Activated CD8-positive, alpha-beta memory T cell treated with anti-CD3 and anti-CD28 coated beads for 36 hours (primary cell): ENCODE measurements around the gene EGFL8. TPM values are rescaled to one million over a fixed set of nuclear protein-coding genes. Genes with fewer than 3 reads are reported as not detected.

Experiments
- CTCF ChIA-PET: fragments of 350-600 bp; sonication (Branson Sonifier 250); formaldehyde crosslinking; loops from one replicate; lab custom pipeline; 2021; ENCODE audit warnings: antibody characterized with exemption; lab: Charles Lee
- POLR2A ChIA-PET: fragments of 350-600 bp; sonication (Branson Sonifier 250); formaldehyde crosslinking; loops from one replicate; lab custom pipeline; 2021; ENCODE audit warnings: antibody characterized with exemption; lab: Charles Lee
- total RNA-seq, 2 experiments: library from RNA; stranded (reverse); gene quantifications; one replicate each; pipeline ENCODE4 v1.2.3, GENCODE V29; 2021

Gene EGFL8
- total RNA-seq: 10 to 100 TPM; 11.9 to 12.3 TPM

- ChIA-PET POLR2A (interaction anchor here (0.6 kb wide), 1 partner anchor 502 kb away, joined by 6 read pairs; no protein-coding TSS in a partner anchor), CTCF (interaction anchor here (1.6 kb wide), 1 partner anchor 10 kb away, joined by 4 read pairs; no protein-coding TSS in a partner anchor)
Measured at GRCh38 chr6:32164295-32164694, at the start of gene EGFL8. Gene EGFL8, plus strand, starts transcription at chr6:32164595. Its CDS starts 1,571 bp downstream, at chr6:32166166.

- POLR2A ChIA-PET: no interaction called here
- CTCF ChIA-PET: interaction anchor here (0.5 kb wide), 1 partner anchor 82 kb away, joined by 3 read pairs; no protein-coding TSS in a partner anchor
Measured at GRCh38 chr6:32114796-32115195, 49.6 kb upstream of the EGFL8 start.

GRCh38 chr6:32115623-32116022 is 48.8 kb upstream of the EGFL8 start:
- CTCF ChIA-PET: interaction anchor here (4.8 kb wide), 1 partner anchor 14 kb away, joined by 31 read pairs; the partner anchor contains the start of genes ATF6B and FKBPL
- POLR2A ChIA-PET: no interaction called here

GRCh38 chr6:32116674-32117073 is 47.7 kb upstream of the EGFL8 start:
- ChIA-PET CTCF (interaction anchor here (4.8 kb wide), 1 partner anchor 13 kb away, joined by 31 read pairs; the partner anchor contains the start of genes ATF6B and FKBPL), POLR2A (no interaction called here)

- CTCF ChIA-PET: interaction anchor here (0.8 to 4.8 kb wide), 2 partner anchors 12 to 70 kb away, joined by 3 to 31 read pairs; partner anchors contain the start of genes ATF6B and FKBPL
- POLR2A ChIA-PET: no interaction called here
Measured at GRCh38 chr6:32117461-32117860, 46.9 kb upstream of the EGFL8 start.

GRCh38 chr6:32118782-32119628 is 45.4 kb upstream of the EGFL8 start:
- POLR2A ChIA-PET: interaction anchor here (0.6 to 0.8 kb wide), 2 partner anchors 34 to 35 kb away, joined by 3 read pairs; no protein-coding TSS in a partner anchor
- CTCF ChIA-PET: interaction anchor here (0.6 to 4.8 kb wide), 8 partner anchors 11 to 270 kb away, joined by 3 to 31 read pairs (median 4); partner anchors contain the start of genes ATF6B, FKBPL, PBX2 and PRRT1

- POLR2A ChIA-PET: no interaction called here
- CTCF ChIA-PET: interaction anchor here (0.7 to 4.8 kb wide), 5 partner anchors 9 to 128 kb away, joined by 3 to 31 read pairs (median 3); partner anchors contain the start of genes ATF6B, FKBPL and GPSM3
Measured at GRCh38 chr6:32120573-32121059, 43.8 kb upstream of the EGFL8 start.

- CTCF ChIA-PET: no interaction called here
- POLR2A ChIA-PET: no interaction called here
Measured at GRCh38 chr6:32123681-32124080, 40.7 kb upstream of the EGFL8 start.

GRCh38 chr6:32126880-32127279 is 37.5 kb upstream of the EGFL8 start:
- POLR2A ChIA-PET: no interaction called here
- CTCF ChIA-PET: interaction anchor here (2.0 to 5.4 kb wide), 2 partner anchors 9 to 69 kb away, joined by 4 to 31 read pairs; no protein-coding TSS in a partner anchor

- ChIA-PET CTCF (interaction anchor here (2.0 to 5.4 kb wide), 2 partner anchors 9 to 68 kb away, joined by 4 to 31 read pairs; no protein-coding TSS in a partner anchor), POLR2A (interaction anchor here (0.6 to 1.0 kb wide), 2 partner anchors 845 to 852 kb away, joined by 3 to 4 read pairs; no protein-coding TSS in a partner anchor)
Measured at GRCh38 chr6:32127409-32127716, 37.0 kb upstream of the EGFL8 start.

GRCh38 chr6:32127717-32128592 is 36.4 kb upstream of the EGFL8 start, which contains the start of gene ATF6B:
Gene ATF6B, minus strand, starts transcription at chr6:32128246. Its CDS starts 39 bp downstream, at chr6:32128207.
- ChIA-PET CTCF (interaction anchor here (2.0 to 5.4 kb wide), 2 partner anchors 10 to 68 kb away, joined by 4 to 31 read pairs; no protein-coding TSS in a partner anchor), POLR2A (interaction anchor here (0.6 to 1.9 kb wide), 5 partner anchors 62 to 853 kb away, joined by 3 to 6 read pairs (median 4); partner anchors contain the start of genes DXO and PBX2)

- ChIA-PET CTCF (interaction anchor here (0.6 to 5.4 kb wide), 4 partner anchors 11 to 936 kb away, joined by 3 to 31 read pairs (median 4); no protein-coding TSS in a partner anchor), POLR2A (interaction anchor here (0.8 to 1.9 kb wide), 5 partner anchors 51 to 227 kb away, joined by 3 to 6 read pairs (median 4); partner anchors contain the start of genes DXO, PBX2 and ZBTB12)
Measured at GRCh38 chr6:32128751-32129296, 35.6 kb upstream of the EGFL8 start.

GRCh38 chr6:32129297-32130088 is 34.9 kb upstream of the EGFL8 start:
- POLR2A ChIA-PET: interaction anchor here (0.8 to 1.9 kb wide), 4 partner anchors 50 to 228 kb away, joined by 3 to 6 read pairs (median 4); partner anchors contain the start of genes DXO and ZBTB12
- CTCF ChIA-PET: interaction anchor here (0.6 to 5.4 kb wide), 5 partner anchors 11 to 937 kb away, joined by 3 to 31 read pairs (median 4); partner anchors contain the start of gene DXO

- ChIA-PET POLR2A (interaction anchor here (1.2 kb wide), 1 partner anchor 65 kb away, joined by 5 read pairs; no protein-coding TSS in a partner anchor), CTCF (interaction anchor here (5.4 kb wide), 1 partner anchor 13 kb away, joined by 31 read pairs; no protein-coding TSS in a partner anchor)
Measured at GRCh38 chr6:32131439-32131948, 32.9 kb upstream of the EGFL8 start.

- ChIA-PET CTCF (interaction anchor here (5.4 kb wide), 1 partner anchor 14 kb away, joined by 31 read pairs; no protein-coding TSS in a partner anchor), POLR2A (no interaction called here)
Measured at GRCh38 chr6:32132110-32132509, 32.3 kb upstream of the EGFL8 start.

GRCh38 chr6:32133786-32134185 is 30.6 kb upstream of the EGFL8 start:
- POLR2A ChIA-PET: no interaction called here
- CTCF ChIA-PET: no interaction called here
